CD4-positive, alpha-beta T cell (primary cell): ENCODE measurements around the gene MOB4. TPM values are rescaled to one million over a fixed set of nuclear protein-coding genes. Genes with fewer than 3 reads are reported as not detected.

Experiments used
- ATAC-seq: fragments of 200-7000 bp; cut with Tn5 transposase; one replicate; pipeline ENCODE4 v1.10.0; 2022; ENCODE audit warnings: mild to moderate bottlenecking; ENCODE audit not compliant: poor library complexity
- CTCF ChIA-PET: fragments of 350-600 bp; sonication (Branson Sonifier 250); formaldehyde crosslinking; loops from one replicate; lab custom pipeline; 2021; ENCODE audit warnings: antibody characterized with exemption, inconsistent platforms; lab: Charles Lee
- POLR2A ChIA-PET: fragments of 350-600 bp; sonication (Branson Sonifier 250); formaldehyde crosslinking; loops from one replicate; lab custom pipeline; 2021; ENCODE audit warnings: antibody characterized with exemption, inconsistent platforms; lab: Charles Lee
- DNase-seq, 14 experiments: peaks; one replicate each; pipeline ENCODE4 v3.0.0-alpha.2; 2013 to 2020; ENCODE audit warnings: mixed read lengths in 2 of 14
- H3K27ac ChIP-seq, 2 donors: one replicate each; pipeline versions ENCODE4 v1.5.1 to v1.7.0; 2013; ENCODE audit warnings: low read length in 2 of 2, low read depth in 1 of 2, mild to moderate bottlenecking in 1 of 2
- H3K27me3 ChIP-seq, 2 experiments: 1 replicate in 1 of 2; 2 replicates in 1 of 2; pipeline versions ENCODE4 v1.6.1 to v1.7.0; 2013; ENCODE audit warnings: low read length in 2 of 2, control low read depth in 1 of 2, mild to moderate bottlenecking in 1 of 2, moderate library complexity in 1 of 2; ENCODE audit not compliant: insufficient read depth in 2 of 2, control insufficient read depth in 1 of 2
- H3K36me3 ChIP-seq: one replicate; pipeline ENCODE4 v1.6.1; 2013; ENCODE audit warnings: low read length, control low read depth; ENCODE audit not compliant: insufficient read depth
- H3K4me1 ChIP-seq: one replicate; pipeline ENCODE4 v1.6.1; 2013; ENCODE audit warnings: low read length, control low read depth; ENCODE audit not compliant: insufficient read depth
- H3K4me3 ChIP-seq: one replicate; pipeline ENCODE4 v1.5.1; 2013; ENCODE audit warnings: mild to moderate bottlenecking, low read length, moderate library complexity
- H3K9me3 ChIP-seq, 2 experiments: 1 replicate in 1 of 2; 2 replicates in 1 of 2; pipeline versions ENCODE4 v1.6.1 to v1.7.0; 2013; ENCODE audit warnings: low read length in 2 of 2, mild to moderate bottlenecking in 2 of 2, control low read depth in 1 of 2, moderate library complexity in 1 of 2; ENCODE audit not compliant: control insufficient read depth in 1 of 2, insufficient read depth in 1 of 2
- H3K27ac Mint-ChIP-seq: one replicate; pipeline ENCODE4 v1.8.0; 2020; ENCODE audit warnings: mixed read lengths
- H3K27me3 Mint-ChIP-seq: one replicate; pipeline ENCODE4 v1.8.0; 2021; ENCODE audit warnings: mixed read lengths
- H3K36me3 Mint-ChIP-seq: one replicate; pipeline ENCODE4 v1.8.0; 2021; ENCODE audit warnings: low read depth, mixed read lengths
- H3K4me1 Mint-ChIP-seq: one replicate; pipeline ENCODE4 v1.8.0; 2021; ENCODE audit warnings: low read depth, mixed read lengths
- H3K4me3 Mint-ChIP-seq: one replicate; pipeline ENCODE4 v1.8.0; 2020; ENCODE audit warnings: mild to moderate bottlenecking, mixed read lengths
- H3K9me3 Mint-ChIP-seq: one replicate; pipeline ENCODE4 v1.8.0; 2020; ENCODE audit warnings: mixed read lengths
- intact Hi-C, 2 experiments: fragments of 100-400 bp; cut with DNase I in 1 of 2; cut with micrococcal nuclease in 1 of 2; formaldehyde crosslinking; loops; one replicate each; pipeline versions ENCODE4 v1.15.1 to v1.9.0; 2023 to 2025; cut with DNase I, micrococcal nuclease
- total RNA-seq, 174 experiments: library from RNA in 2 of 174; stranded (reverse) in 2 of 174; gene quantifications; one replicate each; pipeline ENCODE4 v1.2.3 and lab custom pipeline; 2021 to 2026
- TF ChIP-seq, protein P1 (sequence below): fragments of 200-600 bp; IDR thresholded peaks from one replicate; pipeline ENCODE4 v1.8.0; 2022; ENCODE audit warnings: antibody characterized with exemption, mild to moderate bottlenecking

MOB4 gene
- total RNA-seq, 2 experiments from 2014 or later = 28.4 to 29.8 TPM

DNA sequence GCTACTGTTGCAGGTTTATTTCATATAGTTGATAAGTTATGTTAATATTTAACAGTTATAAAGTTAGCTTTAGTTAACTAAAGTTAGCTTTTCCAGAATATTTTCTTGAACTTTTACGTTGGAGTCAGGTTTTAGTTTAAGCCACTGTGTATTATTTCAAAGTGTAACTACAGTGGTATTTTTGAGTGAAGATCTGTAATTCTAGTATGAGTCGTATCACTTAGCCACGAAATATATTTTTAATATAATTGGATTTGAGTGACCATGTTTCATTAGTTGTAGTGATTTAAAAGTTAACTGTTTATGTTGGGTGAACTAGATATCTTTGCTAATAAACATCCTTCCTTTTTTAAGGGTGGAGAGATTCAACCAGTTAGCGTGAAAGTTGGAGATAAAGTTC lies 13.2 kb upstream of the MOB4 start:
- H3K27ac Mint-ChIP-seq = peak overlapping the region; percentile 87

DNA sequence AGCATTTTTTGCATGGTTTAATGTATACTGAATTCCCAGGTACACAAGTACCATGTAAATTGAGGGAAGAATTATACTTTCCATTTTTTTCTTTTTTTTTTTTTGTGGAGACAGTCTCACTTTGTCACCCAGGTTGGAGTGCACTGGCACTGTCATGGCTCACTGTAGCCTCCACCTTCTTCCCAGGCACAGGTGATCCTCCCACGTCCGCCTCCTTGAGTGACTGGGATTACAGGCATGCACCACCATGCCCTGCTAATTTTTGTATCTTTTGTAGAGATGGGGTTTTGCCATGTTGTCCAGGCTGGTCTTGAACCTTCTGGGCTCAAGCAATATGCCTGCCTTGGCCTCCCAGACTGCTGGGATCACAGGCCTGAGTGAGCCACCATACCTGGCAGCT lies 11.9 kb upstream of the MOB4 start:
- no peak overlapping the region for H3K4me3 Mint-ChIP-seq
- Histone ChIP-seq H3K36me3 (peaks cover 27% of the 10 kb centered on the region), H3K9me3 (no peaks in the 10 kb centered on the region), H3K27me3 (no peaks in the 10 kb centered on the region), H3K4me1 (peaks cover 24% of the 10 kb centered on the region), H3K4me3 (no peak overlapping the region), H3K27ac (no peak overlapping the region)
- peaks cover 34% of the 10 kb centered on the region for H3K4me1 Mint-ChIP-seq
- H3K9me3 Mint-ChIP-seq = no peaks in the 10 kb centered on the region
- CTCF ChIA-PET = no interaction called here
- no peaks in the 10 kb centered on the region for H3K27me3 Mint-ChIP-seq
- TF ChIP-seq, protein P1, sequence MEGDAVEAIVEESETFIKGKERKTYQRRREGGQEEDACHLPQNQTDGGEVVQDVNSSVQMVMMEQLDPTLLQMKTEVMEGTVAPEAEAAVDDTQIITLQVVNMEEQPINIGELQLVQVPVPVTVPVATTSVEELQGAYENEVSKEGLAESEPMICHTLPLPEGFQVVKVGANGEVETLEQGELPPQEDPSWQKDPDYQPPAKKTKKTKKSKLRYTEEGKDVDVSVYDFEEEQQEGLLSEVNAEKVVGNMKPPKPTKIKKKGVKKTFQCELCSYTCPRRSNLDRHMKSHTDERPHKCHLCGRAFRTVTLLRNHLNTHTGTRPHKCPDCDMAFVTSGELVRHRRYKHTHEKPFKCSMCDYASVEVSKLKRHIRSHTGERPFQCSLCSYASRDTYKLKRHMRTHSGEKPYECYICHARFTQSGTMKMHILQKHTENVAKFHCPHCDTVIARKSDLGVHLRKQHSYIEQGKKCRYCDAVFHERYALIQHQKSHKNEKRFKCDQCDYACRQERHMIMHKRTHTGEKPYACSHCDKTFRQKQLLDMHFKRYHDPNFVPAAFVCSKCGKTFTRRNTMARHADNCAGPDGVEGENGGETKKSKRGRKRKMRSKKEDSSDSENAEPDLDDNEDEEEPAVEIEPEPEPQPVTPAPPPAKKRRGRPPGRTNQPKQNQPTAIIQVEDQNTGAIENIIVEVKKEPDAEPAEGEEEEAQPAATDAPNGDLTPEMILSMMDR = no peak
- intact Hi-C loops = no loop called here
- POLR2A ChIA-PET = interaction anchor here (1.0 to 1.5 kb wide), 2 partner anchors 12 to 69 kb away, joined by 4 to 6 read pairs; partner anchors contain the start of genes MOB4 and SF3B1
- DNase-seq (no peak), ATAC-seq (no peak)
- H3K36me3 Mint-ChIP-seq = peaks cover 56% of the 10 kb centered on the region
- peak overlapping the region; percentile 51 for H3K27ac Mint-ChIP-seq

More for the DNA sequence above, 13.2 kb upstream of the MOB4 start:
- no peak for ATAC-seq
- H3K36me3 ChIP-seq = peaks cover 31% of the 10 kb centered on the region
- H3K27me3 Mint-ChIP-seq = no peaks in the 10 kb centered on the region
- TF ChIP-seq, protein P1 = no peak
- H3K4me3 ChIP-seq = peak overlapping the region; percentile 6
- peaks cover 44% of the 10 kb centered on the region for H3K4me1 Mint-ChIP-seq
- intact Hi-C loops = no loop called here
- ChIA-PET CTCF (interaction anchor here (2.6 kb wide), 1 partner anchor 11 kb away, joined by 7 read pairs; no protein-coding TSS in a partner anchor), POLR2A (interaction anchor here (5.4 to 8.1 kb wide), 3 partner anchors 12 to 68 kb away, joined by 106 to 219 read pairs (median 111); partner anchors contain the start of genes COQ10B, MOB4 and SF3B1)
- peak overlapping the region; percentile 94 for H3K4me3 Mint-ChIP-seq
- no peaks in the 10 kb centered on the region for H3K9me3 Mint-ChIP-seq
- peaks cover 68% of the 10 kb centered on the region for H3K36me3 Mint-ChIP-seq
- no peaks in the 10 kb centered on the region for H3K9me3 ChIP-seq
- H3K4me1 ChIP-seq = peaks cover 30% of the 10 kb centered on the region
- H3K27ac ChIP-seq = no peak overlapping the region
- H3K27me3 ChIP-seq = no peaks in the 10 kb centered on the region
- DNase-seq = no peak

DNA sequence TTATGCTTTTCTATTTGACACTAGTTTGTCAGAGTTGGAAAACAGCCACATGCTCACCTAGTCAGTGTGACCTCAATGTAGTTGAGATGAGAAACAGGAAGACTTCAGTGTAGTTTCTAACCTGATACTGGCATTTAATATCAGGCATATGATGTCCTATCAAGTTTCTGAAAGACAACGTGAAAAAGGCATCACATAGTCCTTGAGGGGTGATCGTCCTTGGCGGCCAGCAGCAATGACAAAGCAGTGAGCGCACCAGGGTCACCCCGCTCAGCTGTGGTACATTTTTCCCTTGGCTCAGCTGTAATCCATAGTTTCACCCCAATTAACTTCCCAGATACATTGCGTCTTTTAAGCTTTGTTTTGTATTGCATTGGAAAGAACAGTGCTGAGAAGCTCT lies 11.4 kb upstream of the MOB4 start:
- intact Hi-C loops = no loop called here
- no peak overlapping the region for H3K4me3 Mint-ChIP-seq
- no peaks in the 10 kb centered on the region for H3K27me3 Mint-ChIP-seq
- peak overlapping the region; percentile 51 for H3K27ac Mint-ChIP-seq
- Histone ChIP-seq H3K9me3 (no peaks in the 10 kb centered on the region), H3K4me1 (peaks cover 19% of the 10 kb centered on the region), H3K4me3 (no peak overlapping the region), H3K27ac (no peak overlapping the region), H3K36me3 (peaks cover 27% of the 10 kb centered on the region), H3K27me3 (no peaks in the 10 kb centered on the region)
- ChIA-PET CTCF (no interaction called here), POLR2A (interaction anchor here (0.7 to 1.5 kb wide), 3 partner anchors 11 to 211 kb away, joined by 4 to 6 read pairs (median 5); partner anchors contain the start of genes MOB4 and SF3B1)
- no peak for DNase-seq
- peaks cover 51% of the 10 kb centered on the region for H3K36me3 Mint-ChIP-seq
- no peak for ATAC-seq
- H3K9me3 Mint-ChIP-seq = no peaks in the 10 kb centered on the region
- H3K4me1 Mint-ChIP-seq = peaks cover 34% of the 10 kb centered on the region
- TF ChIP-seq, protein P1 = no peak
